ENCODE data around the gene USP43.

DNA sequence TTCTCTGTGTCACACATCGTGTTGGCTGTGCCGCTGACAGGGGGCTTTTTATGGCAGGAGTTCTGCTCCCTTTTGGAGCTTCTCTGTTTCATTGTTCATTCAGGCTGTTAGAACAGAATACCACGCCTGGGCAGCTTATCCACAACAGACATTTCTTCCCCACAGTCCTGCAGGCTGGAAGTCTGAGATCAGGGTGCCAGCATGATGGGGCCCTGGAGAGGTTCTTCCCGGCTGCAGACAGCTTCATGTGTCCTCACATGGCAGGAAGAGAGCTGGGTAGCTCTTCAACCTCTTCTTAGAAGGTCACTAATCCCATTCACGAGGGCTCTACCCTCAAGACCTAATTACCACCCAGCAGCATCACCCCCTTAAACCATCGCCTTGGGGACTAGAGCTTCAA lies 81.0 kb downstream of the USP43 start:
- TF ChIP-seq, protein P1, sequence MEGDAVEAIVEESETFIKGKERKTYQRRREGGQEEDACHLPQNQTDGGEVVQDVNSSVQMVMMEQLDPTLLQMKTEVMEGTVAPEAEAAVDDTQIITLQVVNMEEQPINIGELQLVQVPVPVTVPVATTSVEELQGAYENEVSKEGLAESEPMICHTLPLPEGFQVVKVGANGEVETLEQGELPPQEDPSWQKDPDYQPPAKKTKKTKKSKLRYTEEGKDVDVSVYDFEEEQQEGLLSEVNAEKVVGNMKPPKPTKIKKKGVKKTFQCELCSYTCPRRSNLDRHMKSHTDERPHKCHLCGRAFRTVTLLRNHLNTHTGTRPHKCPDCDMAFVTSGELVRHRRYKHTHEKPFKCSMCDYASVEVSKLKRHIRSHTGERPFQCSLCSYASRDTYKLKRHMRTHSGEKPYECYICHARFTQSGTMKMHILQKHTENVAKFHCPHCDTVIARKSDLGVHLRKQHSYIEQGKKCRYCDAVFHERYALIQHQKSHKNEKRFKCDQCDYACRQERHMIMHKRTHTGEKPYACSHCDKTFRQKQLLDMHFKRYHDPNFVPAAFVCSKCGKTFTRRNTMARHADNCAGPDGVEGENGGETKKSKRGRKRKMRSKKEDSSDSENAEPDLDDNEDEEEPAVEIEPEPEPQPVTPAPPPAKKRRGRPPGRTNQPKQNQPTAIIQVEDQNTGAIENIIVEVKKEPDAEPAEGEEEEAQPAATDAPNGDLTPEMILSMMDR (IDR thresholded peaks at IDR 0.05; ENCODE audit: insufficient read depth, low read depth, low read length): no peak
- no peak for TF ChIP-seq EZH2 (IDR thresholded peaks at IDR 0.05; ENCODE audit: insufficient read depth, low read length)

All from astrocyte (in vitro differentiated cells and primary cell).